ENCODE data around the gene CPEB4. TPM values are rescaled to one million over a fixed set of nuclear protein-coding genes. Genes with fewer than 3 reads are reported as not detected.

The CPEB4 gene
- total RNA-seq, 2 experiments from 2014 or later = 11.8 to 13.0 TPM

- Mint-ChIP-seq H3K4me1 (peaks cover 4% of the 10 kb centered on the region), H3K27ac (no peak overlapping the region), H3K27me3 (peaks cover 11% of the 10 kb centered on the region), H3K4me3 (no peak overlapping the region), H3K36me3 (no peaks in the 10 kb centered on the region), H3K9me3 (peaks cover 2% of the 10 kb centered on the region)
- POLR2A ChIA-PET = no interaction called here
- DNase-seq (no peak), ATAC-seq (ENCODE audit: low read depth) (no peak)
Measured at GRCh38 chr5:173853370-173854131, 34.6 kb upstream of the CPEB4 start.

GRCh38 chr5:173855162-173855994 is 32.8 kb upstream of the CPEB4 start:
- DNase-seq = no peak
- Mint-ChIP-seq H3K27ac (no peak overlapping the region), H3K4me3 (no peak overlapping the region)

GRCh38 chr5:173855995-173856656 is 32.0 kb upstream of the CPEB4 start:
- no peak overlapping the region for H3K4me3 Mint-ChIP-seq
- no peak overlapping the region for H3K27ac Mint-ChIP-seq
- H3K4me1 Mint-ChIP-seq = peaks cover 4% of the 10 kb centered on the region
- H3K27me3 Mint-ChIP-seq = peaks cover 9% of the 10 kb centered on the region
- POLR2A ChIA-PET = no interaction called here
- ATAC-seq (ENCODE audit: low read depth) (no peak), DNase-seq (no peak)
- H3K9me3 Mint-ChIP-seq = no peaks in the 10 kb centered on the region
- H3K36me3 Mint-ChIP-seq = no peaks in the 10 kb centered on the region

More at GRCh38 chr5:173855162-173855994, 32.8 kb upstream of the CPEB4 start:
- H3K9me3 Mint-ChIP-seq = no peaks in the 10 kb centered on the region
- H3K27me3 Mint-ChIP-seq = peaks cover 9% of the 10 kb centered on the region
- POLR2A ChIA-PET = no interaction called here
- no peaks in the 10 kb centered on the region for H3K36me3 Mint-ChIP-seq
- ATAC-seq (ENCODE audit: low read depth) = no peak
- H3K4me1 Mint-ChIP-seq = peaks cover 4% of the 10 kb centered on the region

DNA sequence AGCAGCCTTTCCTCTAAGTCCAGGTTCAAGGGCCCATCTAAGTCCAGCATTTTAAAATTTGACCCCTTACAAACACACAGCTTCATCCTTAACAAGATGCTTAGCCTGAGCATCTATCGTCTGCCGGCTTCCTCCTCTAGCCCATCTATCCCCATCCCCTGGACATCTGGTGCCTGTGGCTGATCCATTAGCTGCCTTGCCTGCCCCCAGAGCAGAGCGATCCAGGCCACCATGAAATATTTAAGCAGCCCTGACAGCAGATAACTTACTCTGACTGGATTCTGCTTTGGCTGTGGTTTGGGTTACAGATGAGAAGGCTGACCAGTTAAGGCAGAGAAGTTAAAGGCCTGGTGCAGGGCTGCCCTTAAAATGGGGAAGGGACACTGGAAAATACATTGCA is 30.9 kb upstream of the CPEB4 start:
- H3K4me3 Mint-ChIP-seq = no peak overlapping the region
- DNase-seq (no peak), ATAC-seq (ENCODE audit: low read depth) (no peak)
- H3K4me1 Mint-ChIP-seq = peaks cover 4% of the 10 kb centered on the region
- no peak overlapping the region for H3K27ac Mint-ChIP-seq
- no peaks in the 10 kb centered on the region for H3K9me3 Mint-ChIP-seq
- H3K27me3 Mint-ChIP-seq = peaks cover 9% of the 10 kb centered on the region
- POLR2A ChIA-PET = no interaction called here
- H3K36me3 Mint-ChIP-seq = no peaks in the 10 kb centered on the region

GRCh38 chr5:173858021-173858669 is 30.0 kb upstream of the CPEB4 start:
- DNase-seq (no peak), ATAC-seq (ENCODE audit: low read depth) (no peak)
- Mint-ChIP-seq H3K27ac (no peak overlapping the region), H3K36me3 (no peaks in the 10 kb centered on the region), H3K27me3 (peaks cover 10% of the 10 kb centered on the region), H3K9me3 (no peaks in the 10 kb centered on the region), H3K4me1 (peaks cover 4% of the 10 kb centered on the region), H3K4me3 (no peak overlapping the region)
- POLR2A ChIA-PET = no interaction called here

DNA sequence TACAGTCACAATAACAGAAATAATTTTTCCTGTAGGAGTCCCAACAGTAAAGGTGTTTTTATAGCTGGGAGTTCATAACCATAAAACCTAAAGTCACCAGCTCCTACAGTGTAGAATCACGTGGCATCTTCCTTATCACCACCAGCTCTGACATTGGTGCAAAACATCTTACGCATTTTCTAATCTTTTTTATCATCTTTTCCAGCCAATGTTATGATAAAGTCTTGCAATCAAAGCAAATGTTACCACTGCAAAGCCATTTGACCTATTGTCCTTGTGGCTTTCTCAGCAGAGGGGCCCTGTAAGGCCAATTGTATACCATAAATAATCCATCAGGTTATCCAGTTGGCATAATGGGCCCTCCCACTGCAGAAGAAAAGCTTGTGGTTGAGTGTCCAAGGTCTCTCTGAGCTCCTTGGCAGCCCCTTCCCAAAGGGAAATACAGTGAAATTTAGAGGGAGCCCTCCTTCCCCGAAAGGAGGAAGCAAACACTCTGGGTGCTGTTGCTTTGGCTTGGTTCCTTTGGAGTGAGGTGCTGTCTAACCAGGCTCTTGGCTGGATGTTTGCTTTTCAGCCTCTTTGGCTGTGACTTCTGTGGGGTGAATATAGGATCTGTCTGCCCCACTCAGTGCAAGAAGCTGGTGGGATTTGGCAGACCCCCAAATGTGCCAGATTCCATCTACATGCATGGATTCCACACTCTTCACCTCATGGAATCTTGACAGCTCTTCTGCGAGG is 29.3 kb upstream of the CPEB4 start:
- Mint-ChIP-seq H3K36me3 (no peaks in the 10 kb centered on the region), H3K9me3 (no peaks in the 10 kb centered on the region)

DNA sequence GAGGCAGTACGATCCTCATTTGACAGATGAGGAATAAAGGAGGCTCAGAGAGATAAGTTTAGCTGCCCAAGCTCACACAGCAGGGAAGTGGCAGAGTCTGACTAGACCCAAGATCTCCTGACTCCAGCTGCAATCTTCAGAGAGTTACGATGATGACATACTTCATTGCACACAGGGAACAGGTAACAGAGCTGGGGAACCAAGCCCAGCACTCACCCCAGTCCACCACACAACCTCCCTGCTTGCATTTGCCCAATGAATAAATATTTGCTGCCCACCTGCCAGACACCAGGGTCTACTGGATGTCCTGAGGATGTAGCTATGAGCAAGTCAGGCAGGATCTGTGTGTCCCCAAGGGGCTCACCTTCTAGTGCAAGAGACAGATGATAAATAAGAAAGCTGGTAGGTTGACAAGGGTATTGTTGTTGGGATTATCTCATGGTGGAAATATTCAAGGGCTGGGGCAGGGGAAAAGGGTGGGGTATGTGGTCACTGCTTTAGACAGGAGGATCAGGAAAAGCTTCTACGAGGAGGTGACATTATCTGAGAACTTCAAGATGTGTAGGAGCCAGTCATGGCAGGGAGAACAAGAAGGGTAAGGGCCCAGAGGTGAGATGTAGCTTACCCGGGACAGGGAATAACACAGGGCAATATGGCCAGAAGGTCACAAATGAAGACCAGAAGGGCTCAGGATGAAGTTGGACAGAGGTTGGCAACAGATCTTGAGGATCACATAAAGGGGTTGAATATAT is 28.6 kb upstream of the CPEB4 start:
- ATAC-seq (ENCODE audit: low read depth) (no peak), DNase-seq (no peak)
- no peak overlapping the region for H3K27ac Mint-ChIP-seq
- no peaks in the 10 kb centered on the region for H3K4me1 Mint-ChIP-seq
- POLR2A ChIA-PET = no interaction called here
- H3K27me3 Mint-ChIP-seq = peaks cover 7% of the 10 kb centered on the region
- H3K9me3 Mint-ChIP-seq = no peaks in the 10 kb centered on the region
- no peaks in the 10 kb centered on the region for H3K36me3 Mint-ChIP-seq
- H3K4me3 Mint-ChIP-seq = no peak overlapping the region

More for the DNA sequence above, 29.3 kb upstream of the CPEB4 start:
- POLR2A ChIA-PET = no interaction called here
- Mint-ChIP-seq H3K4me1 (no peaks in the 10 kb centered on the region), H3K27ac (no peak overlapping the region), H3K27me3 (peaks cover 10% of the 10 kb centered on the region), H3K4me3 (no peak overlapping the region)
- ATAC-seq (ENCODE audit: low read depth) (no peak), DNase-seq (no peak)

DNA sequence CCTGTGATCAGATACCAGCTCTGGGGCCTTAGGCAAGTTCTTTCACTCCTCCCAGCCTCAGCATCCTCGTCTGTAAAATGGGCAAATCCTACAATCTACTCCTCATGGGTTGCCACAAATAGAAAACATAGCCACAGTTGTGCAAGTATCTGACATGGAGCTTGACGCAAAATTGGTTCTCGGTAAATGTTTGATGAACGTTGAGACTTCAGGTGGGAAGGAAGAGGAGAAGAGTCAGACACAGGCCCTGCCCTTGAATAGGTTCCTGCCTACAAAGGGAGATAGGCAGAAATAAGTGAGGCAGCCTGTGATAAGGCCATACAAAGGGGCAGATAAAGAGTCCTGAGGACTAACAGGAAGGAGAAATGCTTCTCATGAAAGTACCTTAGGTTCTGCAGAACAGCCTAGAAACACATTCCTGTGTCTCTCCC is 26.1 kb upstream of the CPEB4 start:
- no peak overlapping the region for H3K27ac Mint-ChIP-seq

GRCh38 chr5:173863359-173863758 is 24.8 kb upstream of the CPEB4 start:
- Mint-ChIP-seq H3K27me3 (peaks cover 4% of the 10 kb centered on the region), H3K4me3 (no peak overlapping the region), H3K36me3 (no peaks in the 10 kb centered on the region)

More for the DNA sequence above, 26.1 kb upstream of the CPEB4 start:
- peaks cover 2% of the 10 kb centered on the region for H3K4me1 Mint-ChIP-seq
- ATAC-seq (ENCODE audit: low read depth) (no peak), DNase-seq (no peak)
- no peaks in the 10 kb centered on the region for H3K9me3 Mint-ChIP-seq
- H3K36me3 Mint-ChIP-seq = no peaks in the 10 kb centered on the region
- peaks cover 2% of the 10 kb centered on the region for H3K27me3 Mint-ChIP-seq
- no peak overlapping the region for H3K4me3 Mint-ChIP-seq
- POLR2A ChIA-PET = interaction anchor here (0.7 kb wide), 1 partner anchor 23 kb away, joined by 3 read pairs; no protein-coding TSS in a partner anchor

GRCh38 chr5:173864126-173865050 is 23.8 kb upstream of the CPEB4 start:
- no peak for DNase-seq
- no peak for ATAC-seq (ENCODE audit: low read depth)
- Mint-ChIP-seq H3K36me3 (no peaks in the 10 kb centered on the region), H3K9me3 (no peaks in the 10 kb centered on the region), H3K4me3 (no peak overlapping the region), H3K27me3 (peaks cover 5% of the 10 kb centered on the region), H3K4me1 (peaks cover 2% of the 10 kb centered on the region), H3K27ac (no peak overlapping the region)
- POLR2A ChIA-PET = no interaction called here

More at GRCh38 chr5:173863359-173863758, 24.8 kb upstream of the CPEB4 start:
- DNase-seq (no peak), ATAC-seq (ENCODE audit: low read depth) (no peak)
- no peaks in the 10 kb centered on the region for H3K9me3 Mint-ChIP-seq
- H3K4me1 Mint-ChIP-seq = peaks cover 2% of the 10 kb centered on the region
- H3K27ac Mint-ChIP-seq = no peak overlapping the region
- POLR2A ChIA-PET = no interaction called here

DNA sequence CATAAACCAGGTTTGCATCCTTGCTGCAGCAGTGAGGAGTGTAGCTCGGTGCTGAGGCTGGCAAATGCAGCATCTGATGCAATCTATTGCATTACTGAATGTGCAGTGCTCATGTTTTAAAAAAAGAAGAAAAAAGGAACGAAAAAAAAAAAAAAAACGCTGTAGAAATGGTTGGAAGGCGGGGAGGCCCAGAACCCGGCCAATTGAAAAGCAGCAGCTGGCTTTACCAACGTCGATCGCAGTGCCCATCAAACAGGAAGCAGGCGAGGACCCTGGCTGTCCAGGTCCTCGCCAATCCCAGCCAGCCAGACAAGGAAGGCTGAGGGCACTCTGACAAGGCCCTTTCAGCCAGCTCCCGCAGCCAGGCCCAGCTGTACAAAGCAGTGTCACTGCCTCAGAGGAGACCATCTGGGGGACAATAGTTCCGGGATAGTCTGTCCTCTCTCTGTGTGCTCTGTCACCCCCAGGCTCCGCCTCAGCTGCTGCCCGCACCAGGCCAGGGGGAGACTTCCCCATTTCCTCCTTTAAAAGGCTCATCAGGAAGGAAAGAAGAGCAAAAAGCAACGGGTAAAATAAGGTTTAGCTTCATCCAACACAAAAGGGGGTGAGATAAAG is 21.8 kb upstream of the CPEB4 start:
- peaks cover 2% of the 10 kb centered on the region for H3K4me1 Mint-ChIP-seq
- no peaks in the 10 kb centered on the region for H3K9me3 Mint-ChIP-seq
- peaks cover 5% of the 10 kb centered on the region for H3K27me3 Mint-ChIP-seq
- DNase-seq (no peak), ATAC-seq (ENCODE audit: low read depth) (no peak)
- H3K36me3 Mint-ChIP-seq = no peaks in the 10 kb centered on the region
- POLR2A ChIA-PET = interaction anchor here (1.2 kb wide), 1 partner anchor 24 kb away, joined by 11 read pairs; no protein-coding TSS in a partner anchor
- no peak overlapping the region for H3K4me3 Mint-ChIP-seq
- no peak overlapping the region for H3K27ac Mint-ChIP-seq
